ENCODE measurements around the gene PDE2A. TPM values are rescaled to one million over a fixed set of nuclear protein-coding genes. Genes with fewer than 3 reads are reported as not detected.

Gene PDE2A
- total RNA-seq, 1 experiment from 2014 or later, result 1.2 TPM

GRCh38 chr11:72684236-72684912 lies 10.2 kb upstream of the PDE2A start:
- peak; percentile 72 for DNase-seq (ENCODE audit: low read depth)

- peak; percentile 29 for DNase-seq (ENCODE audit: low read depth)
These were observed 9.6 kb upstream of the PDE2A start for GRCh38 chr11:72683782-72684200.

GRCh38 chr11:72682858-72683243 lies 8.6 kb upstream of the PDE2A start:
- no peak for DNase-seq (ENCODE audit: low read depth)

DNA sequence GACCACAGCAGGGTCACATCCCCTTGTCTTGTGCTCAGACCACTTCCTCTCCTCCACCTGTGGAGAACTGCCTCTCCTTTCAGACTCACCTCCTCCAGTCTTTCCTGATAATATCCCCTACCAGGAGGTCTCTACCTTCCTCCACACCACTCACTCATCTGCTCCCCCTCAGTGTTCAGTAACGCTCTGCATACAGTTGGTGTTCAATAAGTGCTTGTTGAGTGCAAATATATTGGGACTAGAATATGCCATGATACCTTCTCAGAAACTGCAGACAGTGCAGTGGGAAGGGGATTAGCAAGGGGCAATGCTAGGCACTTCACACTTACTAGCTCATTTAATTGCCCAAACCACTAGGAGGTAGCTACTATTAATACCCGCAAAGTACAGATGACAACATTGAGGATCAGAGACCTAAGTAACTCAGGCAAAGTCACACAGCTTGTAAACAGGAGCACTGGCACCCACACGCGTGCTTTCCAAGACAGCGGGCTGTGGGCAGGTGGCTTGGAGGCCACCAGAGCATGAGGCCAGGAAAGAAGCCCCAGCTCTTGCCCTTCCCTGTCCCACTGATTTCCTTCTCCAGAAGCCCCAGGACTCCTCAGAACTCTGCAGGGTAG lies 8.1 kb upstream of the PDE2A start:
- DNase-seq (ENCODE audit: low read depth), result no peak

DNA sequence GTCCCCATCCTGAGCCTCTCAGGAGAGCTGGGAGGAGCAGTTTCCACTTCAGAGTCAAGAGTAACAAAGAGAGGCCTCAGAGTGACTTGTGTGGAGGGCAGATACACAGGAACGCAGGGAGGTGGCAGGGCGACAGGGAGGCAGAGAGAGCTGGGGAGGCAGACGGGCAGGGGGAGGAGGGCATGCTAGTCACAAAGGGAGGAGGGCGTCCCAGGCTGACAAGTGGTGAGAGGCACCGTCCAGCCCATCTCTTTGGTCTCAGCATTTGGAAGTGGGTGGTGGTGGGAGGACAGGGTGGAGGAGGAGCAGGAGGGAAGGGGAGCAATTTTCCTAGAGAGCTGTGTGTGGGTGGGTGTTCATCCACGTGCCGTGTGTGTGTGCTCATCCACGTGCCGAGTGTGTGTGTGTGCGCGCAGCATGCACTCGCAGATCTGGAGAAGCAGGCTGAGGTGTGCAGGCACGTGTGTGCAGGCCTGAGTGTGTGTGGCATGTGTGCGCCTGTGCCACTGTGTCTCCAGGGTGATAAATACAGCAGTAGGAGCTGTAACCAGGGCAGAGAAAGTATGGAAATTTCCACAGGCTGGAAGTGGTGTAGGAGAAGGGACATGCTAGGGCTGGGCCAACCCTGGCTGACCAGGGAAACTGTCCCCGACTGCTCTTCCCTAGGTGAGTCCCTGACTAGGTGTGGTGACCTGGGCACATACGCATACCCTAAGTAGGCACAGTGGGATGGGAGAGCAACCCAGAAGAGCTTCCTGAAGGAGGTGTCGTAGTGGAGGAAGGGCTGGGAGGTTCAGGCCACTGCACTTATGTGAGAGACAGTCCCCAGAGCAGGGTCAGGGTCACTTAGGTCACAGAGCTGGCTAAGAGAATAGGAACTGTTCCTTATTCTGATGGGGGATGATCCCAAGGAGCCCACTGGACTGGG lies 7.3 kb upstream of the PDE2A start:
- DNase-seq (ENCODE audit: low read depth), result peak; percentile 29

GRCh38 chr11:72680624-72681158 lies 6.5 kb upstream of the PDE2A start:
- no peak for DNase-seq (ENCODE audit: low read depth)

- no peak for DNase-seq (ENCODE audit: low read depth)
These were observed 5.6 kb upstream of the PDE2A start for GRCh38 chr11:72679869-72680268.

- no peak for DNase-seq (ENCODE audit: low read depth)
These were observed 4.3 kb upstream of the PDE2A start for GRCh38 chr11:72678524-72678923.

DNA sequence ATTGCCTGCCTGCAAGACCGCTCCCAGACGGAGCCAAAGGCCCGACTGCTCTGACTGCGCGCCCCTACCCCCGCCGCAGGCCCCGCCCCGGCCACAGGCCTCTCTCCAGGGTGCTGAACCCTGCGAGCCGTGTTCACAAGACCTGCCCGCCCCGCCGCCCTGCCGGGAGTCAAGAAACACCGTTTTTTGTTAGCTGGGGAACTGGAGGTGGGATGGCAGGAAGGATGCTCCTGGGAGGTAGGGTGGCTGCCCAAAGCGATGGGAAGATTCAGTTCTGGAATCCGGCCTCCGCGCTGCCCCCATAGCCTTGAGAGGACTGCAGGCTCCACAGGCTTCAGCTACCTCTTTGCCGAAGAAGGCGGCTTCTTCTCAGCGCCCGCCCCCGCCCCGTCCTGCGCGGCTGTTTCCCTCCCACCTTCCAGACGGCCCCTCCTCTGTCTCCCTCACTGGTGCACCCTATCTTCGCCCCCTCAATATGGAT lies 2.7 kb upstream of the PDE2A start:
- peak; percentile 28 for DNase-seq (ENCODE audit: low read depth)

DNA sequence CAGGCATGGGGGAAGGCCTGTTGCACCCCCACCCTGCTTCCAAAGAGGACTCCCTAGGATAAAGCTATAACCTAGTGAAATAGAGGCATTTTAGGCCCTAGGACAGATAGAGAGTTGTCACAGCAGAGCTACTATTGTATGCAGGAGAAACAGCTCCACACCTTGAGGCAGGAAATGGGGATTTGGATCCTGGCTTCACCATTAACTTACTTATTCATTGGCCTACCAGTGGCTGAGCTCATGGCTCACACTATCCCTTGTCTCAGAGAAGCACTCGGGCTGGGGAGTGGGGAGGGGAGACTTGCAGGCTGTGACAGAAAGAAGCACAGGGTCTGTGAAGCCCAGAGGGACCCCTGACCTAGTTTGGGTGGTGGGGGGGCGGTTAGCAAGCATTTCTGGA lies 999 bp upstream of the PDE2A start:
- DNase-seq (ENCODE audit: low read depth), result no peak

DNA sequence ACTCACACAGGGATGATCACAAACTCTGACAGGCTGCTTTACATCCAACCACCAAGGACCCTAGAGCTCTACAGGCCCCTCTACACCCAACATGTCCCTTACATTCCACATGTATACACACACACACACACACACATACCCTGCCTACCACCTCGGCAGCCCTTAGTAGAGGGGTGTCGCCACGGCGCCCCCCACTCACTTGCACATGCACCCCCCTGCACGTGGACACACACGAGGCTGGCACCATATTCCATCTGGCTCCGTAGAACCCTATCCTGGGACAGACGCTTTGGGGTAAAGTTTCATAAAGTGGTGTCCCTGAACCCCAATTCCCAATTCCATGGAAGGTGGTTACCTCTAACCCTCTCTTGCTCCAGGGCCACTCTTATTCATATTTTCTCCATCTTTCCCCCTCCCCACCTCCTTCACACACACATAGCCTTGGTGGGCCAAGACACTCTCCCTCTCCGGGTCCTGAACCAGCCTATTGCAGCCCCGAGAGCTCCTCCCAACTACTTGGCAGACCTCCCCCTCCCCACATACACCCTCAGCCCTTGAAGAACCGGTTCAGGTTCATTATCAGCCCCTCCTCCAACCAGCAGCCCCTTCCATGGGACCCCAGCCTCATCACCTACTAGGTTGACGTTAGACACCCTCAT lies 809 bp downstream of the PDE2A start:
- DNase-seq (ENCODE audit: low read depth), result no peak

DNA sequence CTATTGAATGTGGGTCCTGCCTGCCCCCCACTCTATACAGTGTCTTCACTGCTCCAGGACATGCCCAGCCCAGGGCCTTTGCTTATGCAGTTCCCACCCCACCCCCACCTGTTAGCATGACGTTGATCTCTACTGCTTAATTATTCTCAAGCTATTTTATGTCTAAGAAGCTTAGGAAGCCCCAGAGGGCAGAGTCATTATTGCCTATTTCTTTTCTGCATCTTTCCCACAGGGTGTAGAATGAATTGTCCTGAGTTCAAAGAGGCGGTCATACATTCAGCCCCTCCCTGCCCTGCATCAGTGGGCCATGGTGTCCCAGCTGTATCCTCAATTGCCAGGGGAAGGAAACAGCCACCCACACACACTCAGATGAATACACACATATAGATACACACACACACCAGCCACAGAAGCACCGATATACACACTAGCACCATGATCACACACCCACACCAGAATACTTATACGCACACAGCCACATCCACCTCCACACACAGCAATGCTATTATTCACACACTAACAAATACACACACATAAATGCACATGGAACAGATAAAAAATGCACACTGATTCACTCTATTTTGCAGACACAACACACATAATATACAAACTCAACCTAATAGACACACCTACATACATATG lies 1.5 kb downstream of the PDE2A start:
- no peak for DNase-seq (ENCODE audit: low read depth)

- no peak for DNase-seq (ENCODE audit: low read depth)
These were observed 2.8 kb downstream of the PDE2A start for GRCh38 chr11:72671152-72672099.

- DNase-seq (ENCODE audit: low read depth), result no peak
These were observed 4.2 kb downstream of the PDE2A start for GRCh38 chr11:72670041-72670440.

DNA sequence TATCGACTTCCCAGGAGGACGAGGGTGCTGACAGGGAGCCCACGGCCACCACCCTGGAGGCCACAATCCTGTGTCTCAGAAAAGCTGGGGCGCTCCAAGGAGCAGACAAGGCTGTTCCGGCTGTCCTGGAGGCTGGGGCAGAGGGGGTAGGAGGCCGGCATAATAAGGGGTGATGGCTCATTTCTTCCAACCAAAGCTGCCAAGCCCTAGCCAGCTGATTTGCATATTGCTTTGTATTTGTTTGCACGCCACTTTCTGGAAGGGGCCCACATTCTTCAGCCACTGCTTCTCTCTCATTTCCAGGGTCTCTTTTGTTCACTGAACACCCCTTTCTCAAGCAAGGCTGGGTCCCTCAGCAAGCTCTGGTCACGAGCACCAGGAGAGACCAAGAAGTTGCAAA lies 4.7 kb downstream of the PDE2A start:
- DNase-seq (ENCODE audit: low read depth), result no peak

DNA sequence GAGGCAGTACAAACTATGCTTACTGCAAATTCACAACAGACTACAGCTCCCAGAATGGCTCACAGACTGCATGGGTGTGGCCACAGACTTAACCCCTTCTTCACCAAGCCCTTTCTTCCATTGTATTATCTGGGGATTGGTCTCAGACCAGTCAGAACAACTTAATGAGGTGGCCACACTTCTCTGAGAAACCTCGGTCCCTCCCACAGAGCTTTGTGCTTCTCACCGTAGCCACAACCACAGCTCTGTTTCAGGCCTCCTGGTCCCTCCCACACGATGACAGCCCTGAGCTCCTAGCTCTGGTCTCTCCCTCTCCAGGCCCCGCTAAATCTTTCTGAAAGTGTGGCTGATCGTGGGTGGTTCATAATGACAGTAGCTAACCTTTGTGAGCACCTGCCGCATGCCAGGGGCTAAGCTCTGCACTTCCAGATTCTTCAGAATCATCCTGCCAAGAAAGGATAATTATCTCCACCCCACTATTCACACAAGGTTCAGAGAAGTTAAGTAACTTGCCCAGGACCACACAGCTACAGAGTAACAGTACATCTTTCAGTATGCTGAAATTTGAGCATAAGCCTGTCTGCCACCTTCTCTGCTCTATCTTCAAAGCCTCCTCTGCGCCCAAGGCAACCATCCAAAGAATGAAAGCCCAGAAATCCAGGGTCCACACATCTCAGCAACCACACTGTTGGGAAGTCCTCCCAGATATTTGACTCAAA lies 5.4 kb downstream of the PDE2A start:
- DNase-seq (ENCODE audit: low read depth), result no peak

DNA sequence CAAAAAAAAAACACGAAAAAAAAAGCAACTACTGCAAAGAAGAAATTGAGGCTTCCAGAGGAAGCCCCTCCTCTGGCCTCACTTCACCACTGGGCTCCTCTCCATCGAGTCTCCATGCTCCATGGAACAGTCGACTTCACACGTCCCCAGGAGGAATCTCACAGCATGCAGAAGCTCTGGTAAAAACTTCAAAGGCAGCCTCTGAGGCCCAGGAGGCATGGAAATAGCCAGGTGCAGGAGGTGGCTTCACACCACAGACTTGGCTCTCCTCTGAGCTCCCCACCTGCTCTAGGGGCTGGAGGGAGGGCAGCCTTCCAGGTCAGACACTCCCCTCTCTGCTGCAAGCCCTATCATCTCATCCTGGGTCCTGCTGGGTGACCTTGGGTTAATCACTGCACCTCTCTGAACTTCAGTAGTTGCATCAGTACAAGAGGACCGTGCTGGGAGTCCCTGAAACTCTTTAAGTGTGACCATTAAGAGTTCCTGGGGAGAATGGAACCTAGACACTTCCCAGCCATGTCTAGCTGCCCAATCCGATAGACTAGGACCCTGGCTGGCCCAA lies 8.2 kb downstream of the PDE2A start:
- no peak for DNase-seq (ENCODE audit: low read depth)

DNA sequence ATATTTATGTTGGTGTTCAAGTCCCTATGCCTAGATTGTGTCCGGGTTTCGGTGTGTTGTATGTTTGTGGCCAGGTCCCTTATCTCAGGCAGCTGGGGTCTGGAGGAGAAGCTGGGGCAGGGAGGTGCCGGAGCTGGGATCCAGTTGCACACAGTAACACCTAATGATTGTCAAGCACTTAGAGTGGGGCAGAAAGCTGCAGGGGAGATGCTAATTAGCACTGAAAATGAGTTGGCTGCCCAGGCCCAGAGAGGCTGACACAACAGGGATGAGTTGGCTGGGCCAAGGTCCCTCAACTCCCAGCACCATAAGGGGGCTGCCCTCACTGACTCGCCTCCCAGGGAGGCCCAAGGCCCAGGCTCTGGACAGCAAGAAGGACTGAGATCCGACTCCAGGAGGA lies 12.2 kb downstream of the PDE2A start:
- no peak for DNase-seq (ENCODE audit: low read depth)

- no peak for DNase-seq (ENCODE audit: low read depth)
These were observed 12.7 kb downstream of the PDE2A start for GRCh38 chr11:72661486-72661885.

Measured in M059J (cell line).